IMR-90 (cell line): ENCODE data around the gene ACACB. TPM values are rescaled to one million over a fixed set of nuclear protein-coding genes. Genes with fewer than 3 reads are reported as not detected.

Experiments
- ATAC-seq: fragments of 200-7000 bp; cut with Tn5 transposase; 2 replicates; pipeline ENCODE4 v1.9.1; 2020; ENCODE audit warnings: low read depth, mild to moderate bottlenecking, moderate library complexity
- BruUV-seq: library from RNA; stranded (reverse); fragments of 400-500 nt; replicated peaks from 2 replicates; lab custom pipeline; 2021; lab: Mats Ljungman, UMichigan
- CTCF ChIA-PET: fragments of 300-600 bp; formaldehyde crosslinking; extraction: SDS; loops from one replicate; lab custom pipeline; 2021; ENCODE audit warnings: antibody characterized with exemption; lab: Yijun Ruan, JAX
- POLR2A ChIA-PET: fragments of 300-600 bp; sonication (Branson Sonifier 250); formaldehyde crosslinking; loops from one replicate; lab custom pipeline; 2022; ENCODE audit warnings: antibody characterized with exemption; ENCODE audit not compliant: unreplicated experiment; lab: Charles Lee
- DNase-seq: peaks from one replicate; pipeline ENCODE4 v3.0.0; 2013
- H2AFZ ChIP-seq: replicated peaks from 2 replicates; pipeline ENCODE3; 2013; ENCODE audit warnings: low read length, mild to moderate bottlenecking; ENCODE audit not compliant: poor library complexity
- H2AK5ac ChIP-seq: 2 replicates; pipeline ENCODE4 v1.6.1; 2013; ENCODE audit warnings: low read depth, low read length, inconsistent platforms
- H2AK9ac ChIP-seq: replicated peaks from 2 replicates; pipeline ENCODE3; 2013; ENCODE audit warnings: mild to moderate bottlenecking, low read depth, low read length, moderate library complexity; ENCODE audit not compliant: poor library complexity
- H2BK120ac ChIP-seq: 2 replicates; pipeline ENCODE4 v1.6.1; 2013; ENCODE audit warnings: low read depth, low read length, inconsistent platforms
- H2BK15ac ChIP-seq: 3 replicates; pipeline ENCODE4 v1.6.1; 2013; ENCODE audit warnings: low read depth, low read length, inconsistent platforms
- H2BK20ac ChIP-seq: 2 replicates; pipeline ENCODE4 v1.6.1; 2013; ENCODE audit warnings: low read depth, mild to moderate bottlenecking, inconsistent platforms, low read length, moderate library complexity
- H2BK5ac ChIP-seq: 2 replicates; pipeline ENCODE4 v1.6.1; 2013; ENCODE audit warnings: mild to moderate bottlenecking, low read depth, low read length, inconsistent platforms; ENCODE audit not compliant: poor library complexity, severe bottlenecking
- H3K14ac ChIP-seq: replicated peaks from 2 replicates; pipeline ENCODE4 v1.6.1; 2013; ENCODE audit warnings: low read depth, low read length, inconsistent platforms
- H3K18ac ChIP-seq: 2 replicates; pipeline ENCODE4 v1.6.1; 2013; ENCODE audit warnings: low read depth, low read length, control low read depth
- H3K23ac ChIP-seq: 2 replicates; pipeline ENCODE4 v1.6.1; 2013; ENCODE audit warnings: low read depth, low read length, inconsistent platforms
- H3K27ac ChIP-seq: 2 replicates; pipeline ENCODE4 v1.5.1; 2013; ENCODE audit warnings: mild to moderate bottlenecking, control low read depth, low read length; ENCODE audit not compliant: insufficient read depth
- H3K27me3 ChIP-seq: 2 replicates; pipeline ENCODE4 v1.6.1; 2013; ENCODE audit warnings: low read length; ENCODE audit not compliant: control insufficient read depth, insufficient read depth
- H3K36me3 ChIP-seq: 2 replicates; pipeline ENCODE4 v1.6.1; 2013; ENCODE audit warnings: low read length, mixed read lengths; ENCODE audit not compliant: control insufficient read depth, insufficient read depth
- H3K4ac ChIP-seq: 2 replicates; pipeline ENCODE4 v1.6.1; 2013; ENCODE audit warnings: low read depth, low read length, inconsistent platforms
- H3K4me1 ChIP-seq: 2 replicates; pipeline ENCODE4 v1.6.1; 2013; ENCODE audit warnings: low read length, mixed read lengths; ENCODE audit not compliant: control insufficient read depth, insufficient read depth
- H3K4me2 ChIP-seq: 2 replicates; pipeline ENCODE4 v1.6.1; 2013; ENCODE audit warnings: low read depth, mild to moderate bottlenecking, control low read depth, low read length, moderate library complexity
- H3K4me3 ChIP-seq: 2 replicates; pipeline ENCODE4 v1.5.1; 2013; ENCODE audit warnings: low read depth, mild to moderate bottlenecking, control low read depth, low read length, moderate library complexity; ENCODE audit not compliant: insufficient read depth
- H3K56ac ChIP-seq: 2 replicates; pipeline ENCODE4 v1.6.1; 2013; ENCODE audit warnings: low read length, inconsistent platforms; ENCODE audit not compliant: insufficient read depth; ENCODE audit errors: extremely low read depth
- H3K79me1 ChIP-seq, 2 experiments: 2 replicates each; pipeline ENCODE4 v1.6.1; 2013; ENCODE audit warnings: low read length in 2 of 2, inconsistent platforms in 1 of 2, low read depth in 1 of 2
- H3K9ac ChIP-seq: 2 replicates; pipeline ENCODE4 v1.6.1; 2013; ENCODE audit warnings: low read depth, low read length, control low read depth
- H3K9me1 ChIP-seq: 2 replicates; pipeline ENCODE4 v1.6.1; 2013; ENCODE audit warnings: low read length, inconsistent platforms; ENCODE audit not compliant: insufficient read depth
- H3K9me3 ChIP-seq: 2 replicates; pipeline ENCODE4 v1.6.1; 2013; ENCODE audit warnings: low read length; ENCODE audit not compliant: control insufficient read depth, insufficient read depth
- H4K20me1 ChIP-seq: 2 replicates; pipeline ENCODE4 v1.6.1; 2013; ENCODE audit warnings: low read length, inconsistent platforms; ENCODE audit not compliant: insufficient read depth
- H4K5ac ChIP-seq: 2 replicates; pipeline ENCODE4 v1.6.1; 2013; ENCODE audit warnings: mild to moderate bottlenecking, low read depth, low read length, control low read depth
- H4K8ac ChIP-seq, 2 experiments: 2 replicates each; pipeline ENCODE4 v1.6.1; 2013; ENCODE audit warnings: low read depth in 2 of 2, low read length in 2 of 2, control low read depth in 1 of 2, inconsistent platforms in 1 of 2
- H4K91ac ChIP-seq: 2 replicates; pipeline ENCODE4 v1.6.1; 2013; ENCODE audit warnings: low read depth, low read length, inconsistent platforms; ENCODE audit not compliant: insufficient read depth
- BHLHE40 ChIP-seq: fragments of 150-350 bp; IDR thresholded peaks from 2 replicates; pipeline ENCODE4 v1.6.1; 2016; ENCODE audit warnings: mild to moderate bottlenecking, low read depth, low read length
- CEBPB ChIP-seq: IDR thresholded peaks from 2 replicates; pipeline ENCODE4 v1.6.1; 2012; ENCODE audit warnings: low read depth, low read length, improper control_type of control experiment
- CHD1 ChIP-seq: IDR thresholded peaks from 2 replicates; pipeline ENCODE4 v1.6.1; 2012; ENCODE audit warnings: low read depth, low read length, improper control_type of control experiment
- FOS ChIP-seq: fragments of 150-350 bp; IDR thresholded peaks from 2 replicates; pipeline ENCODE4 v1.6.1; 2016; ENCODE audit warnings: low read depth, low read length
- MAZ ChIP-seq: IDR thresholded peaks from 2 replicates; pipeline ENCODE4 v1.6.1; 2012; ENCODE audit warnings: low read depth, mild to moderate bottlenecking, low read length, improper control_type of control experiment, moderate library complexity, borderline replicate concordance
- NFE2L2 ChIP-seq: fragments of 150-350 bp; IDR thresholded peaks from 2 replicates; pipeline ENCODE4 v1.6.1; 2016; ENCODE audit warnings: low read depth, mild to moderate bottlenecking, low read length
- RFX5 ChIP-seq: IDR thresholded peaks from 2 replicates; pipeline ENCODE4 v1.8.0; 2012; ENCODE audit warnings: low read depth, mild to moderate bottlenecking, low read length, moderate library complexity
- SMC3 ChIP-seq: fragments of 150-350 bp; IDR thresholded peaks from 2 replicates; pipeline ENCODE4 v1.6.1; 2016; ENCODE audit warnings: low read depth, mild to moderate bottlenecking, antibody characterized with exemption, low read length, moderate library complexity
- WGBS, 2 experiments: methylation state at CpG; one replicate each; pipeline versions ENCODE4 v1.1.5 to v1.1.7; 2013; ENCODE audit warnings: missing lambda C conversion rate in 2 of 2; ENCODE audit not compliant: insufficient read length in 1 of 2; ENCODE audit errors: extremely low coverage in 2 of 2; 5-methylcytosine and 5-hydroxymethylcytosine counted together
- dilution Hi-C: fragments of 300-500 bp; cut with HindIII; formaldehyde crosslinking; loops from one replicate; pipeline ENCODE4 v1.14.3; 2018; ENCODE audit warnings: low sequenced_read_pairs; ENCODE audit not compliant: unreplicated experiment
- in situ Hi-C: fragments of 300-500 bp; cut with MboI; formaldehyde crosslinking; loops from 3 replicates; pipeline ENCODE4 v1.14.3; 2019; ENCODE audit warnings: low sequenced_read_pairs, inconsistent platforms, mixed read lengths
- intact Hi-C: fragments of 100-400 bp; cut with micrococcal nuclease; formaldehyde crosslinking; loops from 2 replicates; pipeline ENCODE4 v1.10.0; 2022
- polyA plus RNA-seq, 3 experiments: library from polyadenylated mRNA; depleted of rRNA; stranded (reverse); fragments of >200 nt; gene quantifications; 2 replicates each; pipeline ENCODE4 v1.2.3, GENCODE V29; 2012; ENCODE audit warnings: low replicate concordance in 1 of 3
- total RNA-seq: library from RNA; depleted of rRNA; stranded (reverse); fragments of >200 nt; gene quantifications from 2 replicates; pipeline ENCODE4 v1.2.3, GENCODE V29; 2012
- TF ChIP-seq, protein P1 (sequence below): fragments of 150-350 bp; IDR thresholded peaks from 2 replicates; pipeline ENCODE4 v1.6.1; 2017; ENCODE audit warnings: mild to moderate bottlenecking, antibody characterized with exemption, low read length, low read depth
- TF ChIP-seq, protein P2 (sequence below): conservative IDR thresholded peaks from 2 replicates; pipeline ENCODE4 v1.5.1; 2012; ENCODE audit warnings: mild to moderate bottlenecking, low read depth, low read length, improper control_type of control experiment

The ACACB gene
- total and polyA plus RNA-seq, 2 of the 4 experiments (the other 2 are of a cell fraction): 2.0 to 2.1 TPM

DNA sequence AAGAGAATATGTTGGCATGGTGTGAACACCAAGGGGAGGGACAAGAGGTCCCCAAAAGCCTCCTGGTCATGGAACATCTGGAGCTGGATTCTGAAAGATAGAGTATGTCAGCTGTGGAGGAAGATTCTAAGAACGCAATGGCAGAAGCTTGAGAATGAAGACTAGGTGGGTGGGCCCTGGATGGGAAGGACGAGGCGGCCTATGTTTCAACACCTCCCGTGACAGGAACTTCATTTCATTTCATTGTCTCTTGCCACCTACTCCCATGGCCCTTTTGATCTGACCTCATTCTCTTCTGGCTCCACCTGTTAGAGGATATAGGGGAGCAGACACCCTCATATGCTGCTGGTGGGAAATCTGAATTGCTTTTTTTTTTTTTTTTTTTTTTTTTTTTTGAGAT, 15.6 kb upstream of the ACACB start:
- no TSS peak for BruUV-seq
- no peak overlapping the region for H3K27ac ChIP-seq
- H3K23ac ChIP-seq: no peak overlapping the region
- H2BK5ac ChIP-seq: no peak overlapping the region
- H3K4ac ChIP-seq: no peak overlapping the region
- no peak overlapping the region for H2AK9ac ChIP-seq
- no peak overlapping the region for H2BK20ac ChIP-seq
- ChIA-PET POLR2A (no interaction called here), CTCF (no interaction called here)
- no peak overlapping the region for H4K91ac ChIP-seq
- H3K4me1 ChIP-seq: no peaks in the 10 kb centered on the region
- no peak overlapping the region for H3K14ac ChIP-seq
- H3K56ac ChIP-seq: no peak overlapping the region
- dilution Hi-C loops (no loop called here), intact Hi-C loops (no loop called here), in situ Hi-C loops (no loop called here)
- H3K9ac ChIP-seq: no peak overlapping the region
- H3K79me1 ChIP-seq: peaks cover 14 to 28% of the 10 kb centered on the region in 2 experiments
- no peak overlapping the region for H3K4me3 ChIP-seq
- no CpG with 5 or more reads among the region's 4 CpGs for WGBS, 2 experiments
- peaks cover 30% of the 10 kb centered on the region for H3K36me3 ChIP-seq
- no peak overlapping the region for H3K18ac ChIP-seq
- no peak overlapping the region for H4K5ac ChIP-seq
- H4K8ac ChIP-seq: no peak overlapping the region
- no peak overlapping the region for H2BK120ac ChIP-seq
- no peaks in the 10 kb centered on the region for H3K27me3 ChIP-seq
- H3K4me2 ChIP-seq: no peak overlapping the region
- 0 out of 2 replicates have a peak, but pooled peaks cover 3% of the 10 kb centered on the region for H3K9me1 ChIP-seq
- H3K9me3 ChIP-seq: no peaks in the 10 kb centered on the region
- H2AK5ac ChIP-seq: no peak overlapping the region
- no peak overlapping the region for H2AFZ ChIP-seq
- H4K20me1 ChIP-seq: no peaks in the 10 kb centered on the region
- TF ChIP-seq CEBPB: no peak
- TF ChIP-seq, protein P1, sequence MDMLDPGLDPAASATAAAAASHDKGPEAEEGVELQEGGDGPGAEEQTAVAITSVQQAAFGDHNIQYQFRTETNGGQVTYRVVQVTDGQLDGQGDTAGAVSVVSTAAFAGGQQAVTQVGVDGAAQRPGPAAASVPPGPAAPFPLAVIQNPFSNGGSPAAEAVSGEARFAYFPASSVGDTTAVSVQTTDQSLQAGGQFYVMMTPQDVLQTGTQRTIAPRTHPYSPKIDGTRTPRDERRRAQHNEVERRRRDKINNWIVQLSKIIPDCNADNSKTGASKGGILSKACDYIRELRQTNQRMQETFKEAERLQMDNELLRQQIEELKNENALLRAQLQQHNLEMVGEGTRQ: no peak
- TF ChIP-seq CHD1: no peak
- no peak for TF ChIP-seq SMC3
- TF ChIP-seq, protein P2, sequence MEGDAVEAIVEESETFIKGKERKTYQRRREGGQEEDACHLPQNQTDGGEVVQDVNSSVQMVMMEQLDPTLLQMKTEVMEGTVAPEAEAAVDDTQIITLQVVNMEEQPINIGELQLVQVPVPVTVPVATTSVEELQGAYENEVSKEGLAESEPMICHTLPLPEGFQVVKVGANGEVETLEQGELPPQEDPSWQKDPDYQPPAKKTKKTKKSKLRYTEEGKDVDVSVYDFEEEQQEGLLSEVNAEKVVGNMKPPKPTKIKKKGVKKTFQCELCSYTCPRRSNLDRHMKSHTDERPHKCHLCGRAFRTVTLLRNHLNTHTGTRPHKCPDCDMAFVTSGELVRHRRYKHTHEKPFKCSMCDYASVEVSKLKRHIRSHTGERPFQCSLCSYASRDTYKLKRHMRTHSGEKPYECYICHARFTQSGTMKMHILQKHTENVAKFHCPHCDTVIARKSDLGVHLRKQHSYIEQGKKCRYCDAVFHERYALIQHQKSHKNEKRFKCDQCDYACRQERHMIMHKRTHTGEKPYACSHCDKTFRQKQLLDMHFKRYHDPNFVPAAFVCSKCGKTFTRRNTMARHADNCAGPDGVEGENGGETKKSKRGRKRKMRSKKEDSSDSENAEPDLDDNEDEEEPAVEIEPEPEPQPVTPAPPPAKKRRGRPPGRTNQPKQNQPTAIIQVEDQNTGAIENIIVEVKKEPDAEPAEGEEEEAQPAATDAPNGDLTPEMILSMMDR: no peak
- TF ChIP-seq BHLHE40: no peak
- TF ChIP-seq FOS: no peak
- TF ChIP-seq MAZ: no peak
- no peak for TF ChIP-seq RFX5
- TF ChIP-seq NFE2L2: no peak
- DNase-seq (no peak), ATAC-seq (no peak)
- H2BK15ac ChIP-seq: no peak overlapping the region
